SU-DHL-6 (cell line): ENCODE measurements around the gene GPR55.

Experiments used
- H2AFZ ChIP-seq: fragments of 200-600 bp; sonication (generic); 2 replicates; pipeline ENCODE4 v1.6.1; 2014; ENCODE audit warnings: low read depth, mild to moderate bottlenecking, moderate library complexity, mixed read lengths, antibody characterized with exemption, low read length; ENCODE audit not compliant: severe bottlenecking
- H3F3A ChIP-seq: fragments of 200-600 bp; shearing (Covaris generic); 2 replicates; pipeline ENCODE4 v1.6.0; 2016; ENCODE audit warnings: antibody characterized with exemption, mild to moderate bottlenecking; ENCODE audit not compliant: insufficient read depth
- H3K27ac ChIP-seq: fragments of 200-600 bp; sonication (generic); 2 replicates; pipeline ENCODE4 v1.5.1; 2016; ENCODE audit warnings: low read depth, mild to moderate bottlenecking, low read length, moderate library complexity, mixed read lengths
- H3K27me3 ChIP-seq: fragments of 200-600 bp; sonication (generic), shearing (Covaris generic); 2 replicates; pipeline ENCODE4 v1.6.0; 2014; ENCODE audit warnings: mild to moderate bottlenecking, low read length
- H3K36me3 ChIP-seq: fragments of 200-600 bp; sonication (generic); 2 replicates; pipeline ENCODE4 v1.6.1; 2014; ENCODE audit warnings: mild to moderate bottlenecking, low read length, mixed read lengths
- H3K4me2 ChIP-seq: fragments of 300-600, 200-600 bp; shearing (Covaris generic), sonication (generic); 2 replicates; pipeline ENCODE4 v1.6.0; 2014; ENCODE audit warnings: low read length, low read depth, mild to moderate bottlenecking; ENCODE audit not compliant: poor library complexity, severe bottlenecking
- H3K4me3 ChIP-seq: fragments of 200-600 bp; sonication (generic); 2 replicates; pipeline ENCODE4 v1.5.1; 2014; ENCODE audit warnings: antibody characterized with exemption, low read length, mild to moderate bottlenecking, mixed read lengths; ENCODE audit not compliant: insufficient read depth, poor library complexity, severe bottlenecking
- H3K79me2 ChIP-seq: fragments of 200-600 bp; sonication (generic); 2 replicates; pipeline ENCODE4 v1.6.1; 2014; ENCODE audit warnings: mild to moderate bottlenecking, low read length, moderate library complexity; ENCODE audit not compliant: insufficient read depth
- H3K9ac ChIP-seq: fragments of 200-600 bp; sonication (generic); 2 replicates; pipeline ENCODE4 v1.7.0; 2014; ENCODE audit warnings: mild to moderate bottlenecking, low read length
- H3K9me2 ChIP-seq: fragments of 200-600 bp; sonication (generic); replicated peaks from 2 replicates; pipeline ENCODE4 v1.6.1; 2014; ENCODE audit warnings: low read length; ENCODE audit not compliant: insufficient read depth
- H3K9me3 ChIP-seq: fragments of 200-600 bp; sonication (generic); 2 replicates; pipeline ENCODE4 v1.6.1; 2014; ENCODE audit warnings: low read length, mixed read lengths; ENCODE audit not compliant: insufficient read depth
- H4K20me1 ChIP-seq: fragments of 200-600 bp; sonication (generic); 2 replicates; pipeline ENCODE4 v1.6.1; 2014; ENCODE audit warnings: low read depth, mild to moderate bottlenecking, antibody characterized with exemption, low read length, moderate library complexity, mixed read lengths
- EZH2phosphoT487 ChIP-seq: fragments of 200-600 bp; sonication (generic), shearing (Covaris generic); conservative IDR thresholded peaks from 2 replicates; pipeline ENCODE4 v1.6.1; 2018; ENCODE audit warnings: mild to moderate bottlenecking, antibody characterized with exemption, low read length, moderate library complexity, mixed read lengths
- TF ChIP-seq, protein P1 (sequence below): fragments of 200-600 bp; sonication (generic); IDR thresholded peaks from one replicate; pipeline ENCODE4 v1.5.1; 2017; ENCODE audit warnings: antibody characterized with exemption, mild to moderate bottlenecking, low read length, moderate library complexity; ENCODE audit not compliant: insufficient read depth, poor library complexity, severe bottlenecking

GPR55 gene

DNA sequence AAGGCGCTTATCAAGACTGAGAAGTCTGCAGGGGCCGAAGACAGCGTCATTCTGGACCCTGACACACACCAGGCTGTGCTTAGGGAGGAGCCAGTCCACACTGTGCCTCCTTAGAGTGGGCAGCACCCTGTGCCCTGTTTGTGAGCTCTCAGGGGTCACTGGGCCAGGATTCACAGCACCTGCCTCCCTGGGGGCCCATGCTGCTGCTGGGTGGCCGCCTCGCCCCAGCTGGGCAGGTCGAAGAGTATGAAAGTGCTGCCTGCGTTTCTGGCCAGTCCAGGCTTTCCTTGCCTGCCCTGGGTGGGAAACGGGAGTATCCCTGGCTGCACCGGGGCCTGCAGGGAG, 15.4 kb upstream of the GPR55 start:
- no peak overlapping the region for H2AFZ ChIP-seq
- H4K20me1 ChIP-seq: no peaks in the 10 kb centered on the region
- no peaks in the 10 kb centered on the region for H3K36me3 ChIP-seq
- no peaks in the 10 kb centered on the region for H3K9me3 ChIP-seq
- no peak overlapping the region for H3K4me3 ChIP-seq
- H3K9me2 ChIP-seq: no peaks in the 10 kb centered on the region
- H3K27me3 ChIP-seq: no peaks in the 10 kb centered on the region
- no peak overlapping the region for H3K4me2 ChIP-seq
- no peak overlapping the region for H3K27ac ChIP-seq
- no peaks in the 10 kb centered on the region for H3K79me2 ChIP-seq
- no peak overlapping the region for H3K9ac ChIP-seq
- no peak for TF ChIP-seq EZH2phosphoT487
- TF ChIP-seq, protein P1, sequence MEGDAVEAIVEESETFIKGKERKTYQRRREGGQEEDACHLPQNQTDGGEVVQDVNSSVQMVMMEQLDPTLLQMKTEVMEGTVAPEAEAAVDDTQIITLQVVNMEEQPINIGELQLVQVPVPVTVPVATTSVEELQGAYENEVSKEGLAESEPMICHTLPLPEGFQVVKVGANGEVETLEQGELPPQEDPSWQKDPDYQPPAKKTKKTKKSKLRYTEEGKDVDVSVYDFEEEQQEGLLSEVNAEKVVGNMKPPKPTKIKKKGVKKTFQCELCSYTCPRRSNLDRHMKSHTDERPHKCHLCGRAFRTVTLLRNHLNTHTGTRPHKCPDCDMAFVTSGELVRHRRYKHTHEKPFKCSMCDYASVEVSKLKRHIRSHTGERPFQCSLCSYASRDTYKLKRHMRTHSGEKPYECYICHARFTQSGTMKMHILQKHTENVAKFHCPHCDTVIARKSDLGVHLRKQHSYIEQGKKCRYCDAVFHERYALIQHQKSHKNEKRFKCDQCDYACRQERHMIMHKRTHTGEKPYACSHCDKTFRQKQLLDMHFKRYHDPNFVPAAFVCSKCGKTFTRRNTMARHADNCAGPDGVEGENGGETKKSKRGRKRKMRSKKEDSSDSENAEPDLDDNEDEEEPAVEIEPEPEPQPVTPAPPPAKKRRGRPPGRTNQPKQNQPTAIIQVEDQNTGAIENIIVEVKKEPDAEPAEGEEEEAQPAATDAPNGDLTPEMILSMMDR: no peak
- no peaks in the 10 kb centered on the region for H3F3A ChIP-seq

DNA sequence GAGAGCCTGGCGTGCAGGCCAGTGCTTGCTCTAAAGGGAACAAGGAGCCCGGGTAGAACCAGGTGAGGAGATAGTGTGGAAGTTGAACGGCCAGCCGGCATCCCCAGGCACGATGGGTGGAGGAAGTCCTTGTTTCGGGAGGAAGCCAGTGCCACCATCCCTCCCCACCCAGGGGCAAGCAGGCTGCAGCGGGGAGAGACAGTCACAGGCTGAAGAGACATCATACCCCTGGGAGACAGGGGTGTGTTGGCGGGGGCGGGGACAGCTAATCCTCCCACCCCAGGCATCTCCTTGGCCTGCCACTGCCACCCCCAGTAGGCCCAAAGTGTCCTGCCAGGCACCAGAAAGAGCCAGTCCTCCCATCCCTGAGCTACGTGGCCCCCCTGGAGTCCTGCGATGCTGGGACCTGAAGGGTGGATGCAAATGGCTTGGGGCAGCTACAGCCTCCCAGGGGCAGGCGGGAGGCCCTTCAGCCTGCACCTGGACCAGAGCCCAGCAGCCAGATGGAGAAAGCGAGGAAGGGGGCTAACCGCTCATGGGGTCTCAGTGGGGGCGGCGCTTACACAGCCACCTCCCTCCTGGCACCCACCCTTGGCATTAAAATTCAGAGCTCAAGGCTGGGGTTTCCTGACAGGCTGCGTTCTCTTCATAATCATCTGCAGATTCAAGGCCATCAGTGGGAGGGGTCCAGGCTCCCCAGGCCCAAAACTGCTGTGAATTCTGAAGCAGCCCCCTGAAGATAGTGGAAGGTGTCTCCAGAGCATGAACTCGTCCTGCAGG, 14.8 kb upstream of the GPR55 start:
- Histone ChIP-seq H3F3A (no peaks in the 10 kb centered on the region), H3K9me3 (no peaks in the 10 kb centered on the region), H3K4me2 (no peak overlapping the region), H3K4me3 (no peak overlapping the region), H3K79me2 (no peaks in the 10 kb centered on the region), H3K36me3 (no peaks in the 10 kb centered on the region), H2AFZ (no peak overlapping the region), H3K9ac (no peak overlapping the region), H4K20me1 (no peaks in the 10 kb centered on the region), H3K27ac (no peak overlapping the region), H3K9me2 (no peaks in the 10 kb centered on the region), H3K27me3 (no peaks in the 10 kb centered on the region)
- TF ChIP-seq EZH2phosphoT487: no peak
- TF ChIP-seq, protein P1: no peak

DNA sequence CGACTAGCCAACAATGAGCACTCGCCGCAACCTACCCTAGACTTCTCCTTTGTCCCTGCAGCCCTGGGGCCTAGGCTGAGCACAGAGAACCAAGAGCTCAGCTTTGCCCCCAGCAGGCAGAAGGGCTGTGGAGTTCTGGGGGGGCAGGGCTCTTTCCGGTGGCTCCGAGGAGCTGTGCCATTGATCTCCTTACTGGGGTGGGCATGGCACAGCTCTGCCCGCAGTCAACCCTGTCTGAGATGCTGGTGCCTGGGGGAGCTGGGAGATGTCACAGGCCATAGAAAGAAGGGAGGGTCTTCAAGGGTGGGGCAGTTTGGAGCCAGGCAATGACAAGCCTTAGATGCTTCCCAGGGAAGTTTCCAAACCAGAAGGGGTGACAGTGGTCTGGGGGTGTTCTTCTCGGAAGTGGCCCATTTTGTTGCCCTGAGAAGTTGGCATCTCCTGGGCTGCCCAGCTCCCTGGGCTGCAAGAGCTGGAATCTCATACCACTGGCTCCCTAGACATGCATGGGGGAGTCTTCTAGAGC, 14.1 kb upstream of the GPR55 start:
- Histone ChIP-seq H3F3A (no peaks in the 10 kb centered on the region), H3K4me2 (no peak overlapping the region), H3K79me2 (no peaks in the 10 kb centered on the region), H3K27ac (no peak overlapping the region), H3K9ac (no peak overlapping the region), H2AFZ (no peak overlapping the region), H3K36me3 (no peaks in the 10 kb centered on the region), H4K20me1 (no peaks in the 10 kb centered on the region), H3K27me3 (no peaks in the 10 kb centered on the region), H3K4me3 (no peak overlapping the region), H3K9me3 (no peaks in the 10 kb centered on the region), H3K9me2 (no peaks in the 10 kb centered on the region)
- no peak for TF ChIP-seq EZH2phosphoT487
- TF ChIP-seq, protein P1: no peak
